Central memory CD8-positive, alpha-beta T cell (primary cell): ENCODE results near the gene RXYLT1.

Experiments
- ATAC-seq: fragments of 150-1000 bp; cut with Tn5 transposase; replicated peaks from 2 replicates; pipeline ENCODE4 v1.10.0; 2022; ENCODE audit warnings: mild to moderate bottlenecking, moderate FRiP score, moderate number of reproducible peaks; ENCODE audit not compliant: poor library complexity, severe bottlenecking; ENCODE audit errors: extremely low read depth
- DNase-seq, 2 donors: peaks; one replicate each; pipeline ENCODE4 v3.0.0; 2021; ENCODE audit warnings: low spot score in 2 of 2
- H3K27ac Mint-ChIP-seq: one replicate; pipeline ENCODE4 v1.8.0; 2022; ENCODE audit warnings: low read depth, mild to moderate bottlenecking, moderate library complexity, mixed read lengths
- H3K27me3 Mint-ChIP-seq: one replicate; pipeline ENCODE4 v1.8.0; 2022; ENCODE audit warnings: mixed read lengths
- H3K36me3 Mint-ChIP-seq: one replicate; pipeline ENCODE4 v1.8.0; 2022; ENCODE audit warnings: mild to moderate bottlenecking, moderate library complexity, mixed read lengths; ENCODE audit not compliant: insufficient read depth
- H3K4me1 Mint-ChIP-seq: one replicate; pipeline ENCODE4 v1.8.0; 2022; ENCODE audit warnings: mixed read lengths
- H3K4me3 Mint-ChIP-seq: one replicate; pipeline ENCODE4 v1.8.0; 2022; ENCODE audit warnings: mild to moderate bottlenecking, moderate library complexity, mixed read lengths
- H3K9me3 Mint-ChIP-seq: one replicate; pipeline ENCODE4 v1.8.0; 2022; ENCODE audit warnings: mixed read lengths

RXYLT1 gene

GRCh38 chr12:63849641-63850040 is 69.9 kb downstream of the RXYLT1 start:
- H3K27ac Mint-ChIP-seq = no peak overlapping the region
- DNase-seq = no peak

GRCh38 chr12:63853978-63854377 is 74.3 kb downstream of the RXYLT1 start:
- Mint-ChIP-seq H3K9me3 (no peaks in the 10 kb centered on the region), H3K36me3 (no peaks in the 10 kb centered on the region), H3K27ac (no peak overlapping the region), H3K4me3 (no peak overlapping the region), H3K4me1 (no peaks in the 10 kb centered on the region), H3K27me3 (peaks cover 1% of the 10 kb centered on the region)
- no peak for DNase-seq
- ATAC-seq = no peak

More at GRCh38 chr12:63849641-63850040, 69.9 kb downstream of the RXYLT1 start:
- H3K27me3 Mint-ChIP-seq = peaks cover 24% of the 10 kb centered on the region
- no peak overlapping the region for H3K4me3 Mint-ChIP-seq
- no peaks in the 10 kb centered on the region for H3K9me3 Mint-ChIP-seq
- ATAC-seq = no peak
- no peaks in the 10 kb centered on the region for H3K36me3 Mint-ChIP-seq
- H3K4me1 Mint-ChIP-seq = peaks cover 3% of the 10 kb centered on the region

GRCh38 chr12:63855299-63855698 is 75.6 kb downstream of the RXYLT1 start:
- no peak for ATAC-seq
- Mint-ChIP-seq H3K27ac (no peak overlapping the region), H3K27me3 (peaks cover 14% of the 10 kb centered on the region), H3K36me3 (no peaks in the 10 kb centered on the region), H3K4me1 (no peaks in the 10 kb centered on the region), H3K4me3 (no peak overlapping the region), H3K9me3 (no peaks in the 10 kb centered on the region)
- no peak for DNase-seq

- DNase-seq (no peak), ATAC-seq (no peak)
- no peaks in the 10 kb centered on the region for H3K36me3 Mint-ChIP-seq
- no peak overlapping the region for H3K27ac Mint-ChIP-seq
- peaks cover 22% of the 10 kb centered on the region for H3K27me3 Mint-ChIP-seq
- no peaks in the 10 kb centered on the region for H3K4me1 Mint-ChIP-seq
- H3K9me3 Mint-ChIP-seq = no peaks in the 10 kb centered on the region
- no peak overlapping the region for H3K4me3 Mint-ChIP-seq
Observed at GRCh38 chr12:63857771-63858670, 78.3 kb downstream of the RXYLT1 start.
